OCI-LY3 (cell line): ENCODE results near the gene GLO1.

Experiments
- H2AFZ ChIP-seq: fragments of 200-600, 300-600 bp; shearing (Covaris generic); 2 replicates; pipeline ENCODE4 v1.6.0; 2014; ENCODE audit warnings: antibody characterized with exemption, low read depth, low read length
- H3K27ac ChIP-seq: fragments of 200-600, 300-600 bp; sonication (generic); 2 replicates; pipeline ENCODE4 v1.5.1; 2014; ENCODE audit warnings: mild to moderate bottlenecking, low read length, moderate library complexity, mixed read lengths
- H3K27me3 ChIP-seq: fragments of 200-600, 300-600 bp; sonication (generic); 2 replicates; pipeline ENCODE4 v1.6.1; 2014; ENCODE audit warnings: low read depth, low read length, mixed read lengths
- H3K36me3 ChIP-seq: fragments of 200-600, 300-600 bp; sonication (generic); replicated peaks from 2 replicates; pipeline ENCODE3; 2014; ENCODE audit warnings: low read depth, low read length, mixed read lengths
- H3K4me1 ChIP-seq: fragments of 300-600, 200-600 bp; sonication (generic); 2 replicates; pipeline ENCODE4 v1.6.1; 2014; ENCODE audit warnings: low read length, mixed read lengths
- H3K4me2 ChIP-seq: fragments of 200-600, 300-600 bp; sonication (generic); 2 replicates; pipeline ENCODE4 v1.6.1; 2014; ENCODE audit warnings: low read length, mixed read lengths
- H3K4me3 ChIP-seq: fragments of 300-600, 200-600 bp; sonication (generic); 2 replicates; pipeline ENCODE4 v1.5.1; 2014; ENCODE audit warnings: antibody characterized with exemption, mild to moderate bottlenecking, low read length, moderate library complexity
- H3K79me2 ChIP-seq: fragments of 300-600, 200-600 bp; shearing (Covaris generic); 2 replicates; pipeline ENCODE4 v1.6.1; 2014; ENCODE audit warnings: mild to moderate bottlenecking, low read length, mixed read lengths
- H3K9ac ChIP-seq: fragments of 300-600, 200-600 bp; shearing (Covaris generic); 2 replicates; pipeline ENCODE4 v1.6.0; 2014; ENCODE audit warnings: mild to moderate bottlenecking, low read length, moderate library complexity
- H3K9me3 ChIP-seq: fragments of 200-600, 300-600 bp; shearing (Covaris generic); 2 replicates; pipeline ENCODE4 v1.6.1; 2014; ENCODE audit warnings: low read length, mixed read lengths; ENCODE audit not compliant: insufficient read depth
- H4K20me1 ChIP-seq: fragments of 200-600, 300-600 bp; sonication (generic); 2 replicates; pipeline ENCODE4 v1.6.1; 2016; ENCODE audit warnings: low read length, mixed read lengths; ENCODE audit not compliant: insufficient read depth
- EZH2phosphoT487 ChIP-seq: fragments of 200-600 bp; shearing (Covaris generic); IDR thresholded peaks from 2 replicates; pipeline ENCODE4 v1.6.1; 2018; ENCODE audit warnings: antibody characterized with exemption, mixed run types, low read depth
- TF ChIP-seq, protein P1 (sequence below): fragments of 200-600, 300-600 bp; sonication (generic); IDR thresholded peaks from 2 replicates; pipeline ENCODE4 v1.5.1; 2014; ENCODE audit warnings: antibody characterized with exemption, low read length, low read depth

Gene GLO1

DNA sequence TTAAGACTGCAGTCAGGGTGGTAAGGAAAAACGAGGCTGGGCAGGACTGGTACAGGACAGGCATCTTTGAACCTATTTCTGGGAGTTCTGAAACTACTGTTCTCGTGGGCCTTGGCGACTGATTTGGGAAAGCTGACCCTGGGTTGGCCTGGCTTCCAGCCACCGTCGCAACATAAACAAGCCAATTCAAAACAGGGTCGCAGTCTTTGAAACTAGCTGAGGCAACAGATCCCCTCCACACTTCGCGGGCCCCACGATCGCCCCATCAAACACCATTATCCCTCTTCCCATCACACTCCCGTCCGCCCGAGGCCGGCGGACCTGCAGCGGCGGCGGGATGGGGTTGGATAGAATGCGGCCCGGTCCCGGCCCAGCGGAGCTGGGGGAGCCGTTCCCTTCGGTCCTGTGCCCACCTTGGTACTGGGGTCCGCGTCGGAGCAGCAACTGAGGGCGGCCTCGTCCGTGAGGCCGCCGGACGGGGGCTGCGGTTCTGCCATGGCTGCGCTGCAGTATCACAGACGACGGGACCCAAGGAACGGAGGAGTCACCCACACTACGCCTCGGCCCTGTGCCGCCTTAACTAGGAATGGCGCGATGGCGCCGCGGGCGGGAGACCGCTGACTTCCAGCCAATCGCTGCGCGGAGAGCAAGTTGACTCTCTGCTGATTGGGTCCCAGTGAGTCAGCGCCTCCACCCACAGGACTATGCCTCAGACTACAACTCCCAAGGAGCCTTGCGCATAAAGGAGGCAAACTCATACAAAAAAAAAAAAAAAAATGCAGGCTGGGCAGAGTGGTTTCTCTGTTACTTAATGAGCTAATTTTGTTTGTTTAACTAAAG, at the start of gene GLO1:
GLO1 (minus strand) TSS at position 588 of the 840 bp plus-strand sequence; CDS start at position 497, 91 bp downstream.
- H3K4me1 ChIP-seq: peaks cover 11% of the 10 kb centered on the region
- H2AFZ ChIP-seq: peak within 1 kb of the TSS; percentile 96
- H3K9me3 ChIP-seq: no peaks in the 10 kb centered on the region
- peak within 1 kb of the TSS; percentile 57 for H3K27ac ChIP-seq
- H3K9ac ChIP-seq: peak within 1 kb of the TSS; percentile 86
- TF ChIP-seq EZH2phosphoT487: no peak
- TF ChIP-seq, protein P1, sequence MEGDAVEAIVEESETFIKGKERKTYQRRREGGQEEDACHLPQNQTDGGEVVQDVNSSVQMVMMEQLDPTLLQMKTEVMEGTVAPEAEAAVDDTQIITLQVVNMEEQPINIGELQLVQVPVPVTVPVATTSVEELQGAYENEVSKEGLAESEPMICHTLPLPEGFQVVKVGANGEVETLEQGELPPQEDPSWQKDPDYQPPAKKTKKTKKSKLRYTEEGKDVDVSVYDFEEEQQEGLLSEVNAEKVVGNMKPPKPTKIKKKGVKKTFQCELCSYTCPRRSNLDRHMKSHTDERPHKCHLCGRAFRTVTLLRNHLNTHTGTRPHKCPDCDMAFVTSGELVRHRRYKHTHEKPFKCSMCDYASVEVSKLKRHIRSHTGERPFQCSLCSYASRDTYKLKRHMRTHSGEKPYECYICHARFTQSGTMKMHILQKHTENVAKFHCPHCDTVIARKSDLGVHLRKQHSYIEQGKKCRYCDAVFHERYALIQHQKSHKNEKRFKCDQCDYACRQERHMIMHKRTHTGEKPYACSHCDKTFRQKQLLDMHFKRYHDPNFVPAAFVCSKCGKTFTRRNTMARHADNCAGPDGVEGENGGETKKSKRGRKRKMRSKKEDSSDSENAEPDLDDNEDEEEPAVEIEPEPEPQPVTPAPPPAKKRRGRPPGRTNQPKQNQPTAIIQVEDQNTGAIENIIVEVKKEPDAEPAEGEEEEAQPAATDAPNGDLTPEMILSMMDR: no peak
- H3K79me2 ChIP-seq: peaks cover 49% of the 10 kb centered on the region
- peaks cover 3% of the 10 kb centered on the region; the same call in 1 of the 2 replicates for H3K27me3 ChIP-seq
- H3K36me3 ChIP-seq: peaks cover 15% of the 10 kb centered on the region
- H4K20me1 ChIP-seq: peaks cover 21% of the 10 kb centered on the region
- peak within 1 kb of the TSS; percentile 96 for H3K4me2 ChIP-seq
- peak within 1 kb of the TSS; percentile 87 for H3K4me3 ChIP-seq

DNA sequence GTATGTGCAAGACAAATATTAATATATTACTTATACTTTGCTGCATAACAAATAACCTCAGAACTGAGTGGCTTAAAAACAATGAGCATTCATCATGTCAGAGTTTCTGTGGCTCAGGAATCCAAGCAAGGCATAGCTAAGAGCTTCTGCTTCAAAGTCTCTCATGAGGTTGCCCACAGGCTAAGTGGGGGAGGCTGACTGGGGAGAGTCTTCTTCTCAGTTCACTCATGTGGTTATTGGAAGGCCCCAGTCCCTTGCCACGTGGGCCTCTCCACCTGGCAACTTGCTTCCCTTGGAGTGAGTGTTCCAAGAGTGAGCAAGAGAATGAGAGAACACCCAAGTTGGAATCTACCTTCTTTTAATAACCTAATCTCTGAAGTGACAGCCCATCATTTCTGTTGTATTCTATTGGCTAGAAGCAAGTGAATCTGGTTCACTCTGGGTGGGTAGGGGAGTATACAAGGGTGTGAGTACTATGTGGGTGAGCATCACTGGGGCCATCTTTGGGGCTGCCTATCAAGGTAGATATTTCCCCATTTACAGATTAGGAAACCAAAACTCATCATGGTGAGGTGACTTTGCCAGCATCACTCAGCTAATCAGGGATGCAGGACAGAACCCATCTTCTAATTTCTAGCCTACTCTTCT, 48.1 kb upstream of the GLO1 start:
- no peaks in the 10 kb centered on the region for H4K20me1 ChIP-seq
- no peak overlapping the region for H3K9ac ChIP-seq
- TF ChIP-seq EZH2phosphoT487: no peak
- TF ChIP-seq, protein P1: no peak

DNA sequence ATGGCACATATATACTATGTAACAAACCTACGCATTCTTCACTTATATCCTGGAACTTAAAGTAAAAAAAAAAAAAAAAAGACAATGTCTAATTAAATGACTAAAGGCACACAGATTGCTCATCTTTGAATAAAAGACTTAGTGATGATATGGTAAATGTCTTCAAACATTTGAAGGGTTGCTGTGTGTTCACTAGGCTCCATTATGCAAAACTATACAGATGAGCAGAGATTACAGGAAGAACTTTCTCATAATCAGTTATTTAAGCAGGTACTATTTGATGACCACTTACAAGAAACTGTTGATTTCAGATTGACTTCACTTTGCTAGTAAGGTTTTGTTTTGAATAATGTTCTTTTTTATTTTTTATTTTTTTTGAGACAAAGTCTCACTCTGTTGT, 46.5 kb upstream of the GLO1 start:
- no peak overlapping the region for H2AFZ ChIP-seq
- H3K4me3 ChIP-seq: no peak overlapping the region
- H3K4me1 ChIP-seq: no peaks in the 10 kb centered on the region
- H4K20me1 ChIP-seq: no peaks in the 10 kb centered on the region
- H3K27me3 ChIP-seq: peaks cover 25% of the 10 kb centered on the region
- H3K9ac ChIP-seq: no peak overlapping the region
- no peaks in the 10 kb centered on the region for H3K79me2 ChIP-seq
- no peak overlapping the region for H3K27ac ChIP-seq
- no peaks in the 10 kb centered on the region for H3K36me3 ChIP-seq
- TF ChIP-seq EZH2phosphoT487: no peak
- TF ChIP-seq, protein P1: no peak
- H3K4me2 ChIP-seq: no peak overlapping the region
- no peaks in the 10 kb centered on the region for H3K9me3 ChIP-seq

More for the DNA sequence above, 48.1 kb upstream of the GLO1 start:
- no peak overlapping the region for H3K27ac ChIP-seq
- no peaks in the 10 kb centered on the region for H3K36me3 ChIP-seq
- no peaks in the 10 kb centered on the region for H3K4me1 ChIP-seq
- H3K9me3 ChIP-seq: no peaks in the 10 kb centered on the region
- H3K79me2 ChIP-seq: no peaks in the 10 kb centered on the region
- H2AFZ ChIP-seq: no peak overlapping the region
- peaks cover 11% of the 10 kb centered on the region for H3K27me3 ChIP-seq
- H3K4me3 ChIP-seq: no peak overlapping the region
- no peak overlapping the region for H3K4me2 ChIP-seq

DNA sequence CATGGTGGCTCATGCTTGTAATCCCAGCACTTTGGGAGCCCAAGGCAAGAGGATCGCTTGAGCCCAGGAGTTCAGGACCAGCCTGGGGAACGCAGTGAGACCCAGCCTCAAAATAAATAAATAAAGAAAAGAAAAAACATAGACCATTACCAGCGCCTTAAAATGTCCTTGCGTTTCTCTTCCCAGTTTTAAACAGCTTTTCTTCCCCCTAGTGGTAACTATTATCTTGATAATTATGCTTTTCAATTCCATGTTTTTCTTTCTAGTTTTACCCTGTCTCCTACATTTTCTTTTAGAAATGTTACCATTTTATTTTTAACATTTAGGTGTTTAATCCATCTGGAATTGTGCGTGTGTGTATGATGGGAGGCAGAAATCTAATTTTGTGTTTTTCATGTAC, 36.6 kb upstream of the GLO1 start:
- no peaks in the 10 kb centered on the region for H4K20me1 ChIP-seq
- no peak overlapping the region for H3K9ac ChIP-seq
- no peak overlapping the region for H3K4me3 ChIP-seq
- H3K27me3 ChIP-seq: peaks cover 31% of the 10 kb centered on the region
- no peaks in the 10 kb centered on the region for H3K79me2 ChIP-seq
- no peaks in the 10 kb centered on the region for H3K9me3 ChIP-seq
- no peaks in the 10 kb centered on the region for H3K36me3 ChIP-seq
- no peaks in the 10 kb centered on the region for H3K4me1 ChIP-seq
- H3K27ac ChIP-seq: no peak overlapping the region
- TF ChIP-seq, protein P1: peak; percentile 57
- no peak for TF ChIP-seq EZH2phosphoT487
- no peak overlapping the region for H3K4me2 ChIP-seq
- H2AFZ ChIP-seq: no peak overlapping the region
